HepG2 (cell line): ENCODE results near the gene HOXD12. TPM values are rescaled to one million over a fixed set of nuclear protein-coding genes. Genes with fewer than 3 reads are reported as not detected.

Experiments
- ATAC-seq: fragments of 200-7000 bp; cut with Tn5 transposase; 3 replicates; pipeline ENCODE4 v1.9.1; 2020; ENCODE audit warnings: mild to moderate bottlenecking, moderate library complexity
- BruUV-seq: library from RNA; stranded (reverse); fragments of 400-500 nt; replicated peaks from 2 replicates; lab custom pipeline; 2021; lab: Mats Ljungman, UMichigan
- CTCF ChIA-PET: fragments of 300-600 bp; formaldehyde crosslinking; extraction: SDS; loops from one replicate; lab custom pipeline; 2021; ENCODE audit warnings: low total read pairs, inconsistent platforms, low intra/inter-chr PET ratio; lab: Yijun Ruan, JAX
- POLR2A ChIA-PET: fragments of 350-600 bp; sonication (Branson Sonifier 250); formaldehyde crosslinking; loops from one replicate; lab custom pipeline; 2020; ENCODE audit warnings: antibody characterized with exemption, inconsistent platforms; lab: Yijun Ruan, JAX
- DNase-seq: peaks from one replicate; pipeline ENCODE4 v3.0.0-alpha.2; 2015; ENCODE audit warnings: low spot score
- FAIRE-seq: peaks from 3 replicates; lab custom pipeline; 2011; peaks lifted over from hg19 to GRCh38; lab: Jason Lieb, UNC
- H2AFZ ChIP-seq: one replicate; pipeline ENCODE4 v1.6.1; 2011; ENCODE audit warnings: low read length, inconsistent platforms
- H3K27ac ChIP-seq: fragments of 300-600 bp; 3 replicates; pipeline ENCODE4 v1.8.0; 2011; ENCODE audit warnings: mixed run types, mild to moderate bottlenecking, mixed read lengths, low read length, inconsistent platforms; ENCODE audit not compliant: insufficient read depth; ENCODE audit errors: extremely low read length
- H3K27me3 ChIP-seq, 2 experiments: fragments of 200-600 bp in 1 of 2; 2 replicates in 1 of 2; 3 replicates in 1 of 2; pipeline versions ENCODE4 v1.6.0 to v1.8.0; 2011; ENCODE audit warnings: low read length in 2 of 2, mild to moderate bottlenecking in 2 of 2, moderate library complexity in 2 of 2, inconsistent platforms in 1 of 2; ENCODE audit not compliant: insufficient read depth in 2 of 2, control insufficient read depth in 1 of 2
- H3K36me3 ChIP-seq, 2 experiments: fragments of 200-600 bp in 1 of 2; replicated peaks in 1 of 2; 2 replicates in 1 of 2; 3 replicates in 1 of 2; pipeline versions ENCODE4 v1.5.1 to v1.8.0; 2011; ENCODE audit warnings: low read length in 2 of 2, inconsistent platforms in 1 of 2; ENCODE audit not compliant: insufficient read depth in 2 of 2, control insufficient read depth in 1 of 2
- H3K4me1 ChIP-seq: 2 replicates; pipeline ENCODE4 v1.5.1; 2012; ENCODE audit warnings: low read length, inconsistent platforms; ENCODE audit not compliant: insufficient read depth
- H3K4me2 ChIP-seq: 2 replicates; pipeline ENCODE4 v1.6.0; 2011; ENCODE audit warnings: low read depth, low read length, inconsistent platforms
- H3K4me3 ChIP-seq, 3 experiments: fragments of 200-600 bp in 1 of 3; sonication (generic), shearing (Covaris generic) in 1 of 3; replicated peaks in 1 of 3; 2 replicates each; pipeline ENCODE4 v1.5.1; 2011 to 2016; ENCODE audit warnings: low read length in 3 of 3, inconsistent platforms in 2 of 3, low read depth in 2 of 3, mild to moderate bottlenecking in 2 of 3, control low read depth in 1 of 3, mixed read lengths in 1 of 3; ENCODE audit not compliant: insufficient read depth in 1 of 3
- H3K79me2 ChIP-seq: one replicate; pipeline ENCODE4 v1.6.1; 2011; ENCODE audit warnings: low read length, inconsistent platforms; ENCODE audit not compliant: insufficient read depth
- H3K9ac ChIP-seq: 2 replicates; pipeline ENCODE4 v1.6.0; 2011; ENCODE audit warnings: mild to moderate bottlenecking, low read depth, low read length, inconsistent platforms; ENCODE audit not compliant: insufficient read depth
- H3K9me3 ChIP-seq: 2 replicates; pipeline ENCODE4 v1.5.1; 2012; ENCODE audit warnings: mild to moderate bottlenecking, low read length
- H4K20me1 ChIP-seq: 2 replicates; pipeline ENCODE4 v1.6.0; 2011; ENCODE audit warnings: inconsistent platforms, mild to moderate bottlenecking, low read length, moderate library complexity; ENCODE audit not compliant: insufficient read depth
- BHLHE40 ChIP-seq: IDR thresholded peaks from 2 replicates; pipeline ENCODE4 v1.6.1; 2011; ENCODE audit warnings: low read length, improper control_type of control experiment
- CREB1 ChIP-seq, 2 experiments: fragments of 450-650 bp in 1 of 2; IDR thresholded peaks; 2 replicates each; pipeline ENCODE4 v1.6.1; 2016 to 2017; ENCODE audit warnings: control low read depth in 1 of 2, mild to moderate bottlenecking in 1 of 2, missing compliant biosample characterization in 1 of 2, missing genetic modification characterization in 1 of 2
- EED ChIP-seq: sonication (generic); formaldehyde crosslinking; IDR thresholded peaks from 2 replicates; pipeline ENCODE4 v1.5.0; 2020; ENCODE audit warnings: mild to moderate bottlenecking, missing genetic modification reagents
- GABPB1 ChIP-seq: IDR thresholded peaks from 2 replicates; pipeline ENCODE4 v1.6.1; 2016; ENCODE audit warnings: mild to moderate bottlenecking, missing genetic modification reagents, moderate library complexity, missing compliant biosample characterization
- KDM1A ChIP-seq: IDR thresholded peaks from 2 replicates; pipeline ENCODE4 v1.6.1; 2016; ENCODE audit warnings: missing compliant biosample characterization
- KLF16 ChIP-seq, 2 experiments: sonication (generic) in 1 of 2; formaldehyde crosslinking in 1 of 2; IDR thresholded peaks; 2 replicates each; pipeline versions ENCODE4 v1.6.1 to v1.8.0; 2016 to 2023; ENCODE audit warnings: missing genetic modification reagents in 2 of 2, missing compliant biosample characterization in 1 of 2
- NCOA5 ChIP-seq: sonication (generic); formaldehyde crosslinking; IDR thresholded peaks from 2 replicates; pipeline ENCODE4 v1.4.0; 2020; ENCODE audit warnings: missing genetic modification reagents
- PRMT3 ChIP-seq: sonication (generic); formaldehyde crosslinking; IDR thresholded peaks from 2 replicates; pipeline ENCODE4 v1.8.1; 2022; ENCODE audit warnings: low read depth, mild to moderate bottlenecking, moderate library complexity, missing genetic modification reagents, borderline replicate concordance
- RFX3 ChIP-seq: IDR thresholded peaks from 2 replicates; pipeline ENCODE4 v1.6.1; 2016; ENCODE audit warnings: missing biosample characterization, missing genetic modification reagents
- SETDB1 ChIP-seq: sonication (generic); formaldehyde crosslinking; IDR thresholded peaks from 2 replicates; pipeline ENCODE4 v1.5.1; 2020; ENCODE audit warnings: missing genetic modification reagents, mild to moderate bottlenecking, borderline replicate concordance
- SNAPC2 ChIP-seq: sonication (generic); formaldehyde crosslinking; IDR thresholded peaks from 2 replicates; pipeline ENCODE4 v1.8.1; 2022; ENCODE audit warnings: mild to moderate bottlenecking, missing genetic modification reagents
- SP5 ChIP-seq: IDR thresholded peaks from 2 replicates; pipeline ENCODE4 v1.6.1; 2016; ENCODE audit warnings: low read depth, borderline replicate concordance
- TFDP1 ChIP-seq: IDR thresholded peaks from 2 replicates; pipeline ENCODE4 v1.6.1; 2016; ENCODE audit warnings: missing compliant biosample characterization, missing genetic modification reagents, borderline replicate concordance
- ZFP91 ChIP-seq: sonication (generic); formaldehyde crosslinking; IDR thresholded peaks from 2 replicates; pipeline ENCODE4 v1.9.0; 2022; ENCODE audit warnings: missing genetic modification reagents, mild to moderate bottlenecking, borderline replicate concordance
- ZNF251 ChIP-seq: sonication (generic); formaldehyde crosslinking; IDR thresholded peaks from 2 replicates; pipeline ENCODE4 v1.9.0; 2021; ENCODE audit warnings: mild to moderate bottlenecking, missing genetic modification reagents
- ZNF276 ChIP-seq: sonication (generic); formaldehyde crosslinking; IDR thresholded peaks from 2 replicates; pipeline ENCODE4 v1.4.0; 2020; ENCODE audit warnings: mild to moderate bottlenecking, low read depth, missing genetic modification reagents
- ZNF589 ChIP-seq: sonication (generic); formaldehyde crosslinking; conservative IDR thresholded peaks from 2 replicates; pipeline ENCODE4 v1.8.0; 2022; ENCODE audit warnings: mild to moderate bottlenecking, moderate library complexity, missing genetic modification reagents
- ZNF598 ChIP-seq: sonication (generic); formaldehyde crosslinking; IDR thresholded peaks from 2 replicates; pipeline ENCODE4 v1.5.1; 2020; ENCODE audit warnings: mild to moderate bottlenecking, missing genetic modification reagents, borderline replicate concordance
- ZNF781 ChIP-seq: sonication (generic); formaldehyde crosslinking; IDR thresholded peaks from 2 replicates; pipeline ENCODE4 v1.5.1; 2020; ENCODE audit warnings: borderline replicate concordance, mild to moderate bottlenecking, missing genetic modification reagents; ENCODE audit errors: not compliant biosample characterization
- WGBS: methylation state at CpG from one replicate; pipeline ENCODE4 v1.1.6; 2017; ENCODE audit warnings: low lambda C conversion rate; 5-methylcytosine and 5-hydroxymethylcytosine counted together
- in situ Hi-C: cut with HindIII; loops from 2 replicates; pipeline ENCODE4 v1.10.0; 2017; ENCODE audit warnings: low pct_unique_long_range_greater_than_20kb; ENCODE audit not compliant: extremely low pct_ligation_motif_present
- intact Hi-C: fragments of 100-400 bp; cut with micrococcal nuclease; formaldehyde crosslinking; loops from one replicate; pipeline ENCODE4 v1.10.0; 2022; ENCODE audit not compliant: unreplicated experiment
- polyA plus RNA-seq, 8 experiments: library from polyadenylated mRNA; depleted of rRNA in 3 of 8; stranded (reverse) in 7 of 8; unstranded in 1 of 8; fragments of >200 nt; fragmentation: Illumina TruSeq in 4 of 8; extraction: Trizol in 4 of 8; gene quantifications; 2 replicates each; pipeline versions ENCODE4 v1.2.1 to v1.2.3, GENCODE V29; 2011 to 2016; ENCODE audit warnings: low read depth in 4 of 8, missing spikeins in 1 of 8, mixed read lengths in 1 of 8; ENCODE audit not compliant: insufficient read depth in 1 of 8
- total RNA-seq, 5 experiments: library from RNA; depleted of rRNA; stranded (reverse); fragments of >200 nt; fragmentation: Illumina TruSeq; extraction: Trizol; gene quantifications; 2 replicates each; pipeline ENCODE4 v1.2.3, GENCODE V29; 2016; ENCODE audit warnings: low read depth in 1 of 5

Gene HOXD12
- total and polyA plus RNA-seq, 2 of the 13 experiments (the other 11 are each of a cell fraction or from before 2014, with no cell fraction given): not detected

GRCh38 chr2:176104316-176105077 is 4.9 kb downstream of the HOXD12 start:
- 40% methylated on average over 45 of the region's 56 CpGs for WGBS
- no peak overlapping the region for H3K4me2 ChIP-seq
- no peak overlapping the region for H2AFZ ChIP-seq
- FAIRE-seq (no peak), ATAC-seq (no peak), DNase-seq (no peak)
- no peaks in the 10 kb centered on the region for H3K36me3 ChIP-seq
- no peak overlapping the region for H3K4me3 ChIP-seq
- in situ Hi-C loops (loop anchor here (10.0 kb wide), 1 partner anchor 1070 kb away; no protein-coding TSS in a partner anchor), intact Hi-C loops (no loop called here)
- no peaks in the 10 kb centered on the region for H3K79me2 ChIP-seq
- H3K9me3 ChIP-seq: no peaks in the 10 kb centered on the region
- POLR2A ChIA-PET: no interaction called here
- no peaks in the 10 kb centered on the region for H3K4me1 ChIP-seq
- no TSS peak for BruUV-seq
- H3K27me3 ChIP-seq: peaks cover 31 to 90% of the 10 kb centered on the region in 2 experiments
- no peaks in the 10 kb centered on the region; the same call in 1 of the 2 replicates for H4K20me1 ChIP-seq
- TF ChIP-seq SETDB1 (CRISPR knock-in tag): no peak
- TF ChIP-seq KDM1A (CRISPR knock-in tag): no peak
- no peak for TF ChIP-seq ZFP91 (CRISPR knock-in tag)
- TF ChIP-seq RFX3: no peak
- no peak for TF ChIP-seq GABPB1 (CRISPR knock-in tag)
- TF ChIP-seq ZNF598: no peak
- no peak for TF ChIP-seq TFDP1 (CRISPR knock-in tag)
- no peak for TF ChIP-seq BHLHE40
- no peak for TF ChIP-seq CREB1 (IDR thresholded peaks at IDR 0.05)
- no peak for TF ChIP-seq CREB1 (CRISPR knock-in tag; IDR thresholded peaks at IDR 0.05)
- TF ChIP-seq ZNF781: no peak
- TF ChIP-seq EED: no peak
- TF ChIP-seq ZNF589 (CRISPR knock-in tag): no peak
- TF ChIP-seq ZNF276 (CRISPR knock-in tag): no peak
- no peak for TF ChIP-seq SNAPC2 (CRISPR knock-in tag)
- TF ChIP-seq ZNF251 (CRISPR knock-in tag): no peak
- TF ChIP-seq PRMT3: no peak
- TF ChIP-seq NCOA5 (CRISPR knock-in tag): no peak
- no peak for TF ChIP-seq SP5
- no peak for TF ChIP-seq KLF16 (CRISPR knock-in tag; IDR thresholded peaks at IDR 0.05)
- H3K27ac ChIP-seq: no peak overlapping the region
- no peak overlapping the region for H3K9ac ChIP-seq
- CTCF ChIA-PET: no interaction called here
